ENCODE results near the gene ACP5. TPM values are rescaled to one million over a fixed set of nuclear protein-coding genes. Genes with fewer than 3 reads are reported as not detected.
"Not testable (repeated sequence)": the region's sequence is repeated elsewhere in the genome, so short reads cannot be mapped to it uniquely, and the experiment has no call there.

ACP5 gene
- 10 to 100 TPM; 13.4 to 15.3 TPM for total RNA-seq
- 28.9 TPM for polyA plus RNA-seq (2013, experiment 1 of 2)
- polyA plus RNA-seq (2013, experiment 2 of 2): 23.8 TPM
- total RNA-seq: 1.6 to 57.3 (median 14.0) reads per million in 172 experiments

DNA sequence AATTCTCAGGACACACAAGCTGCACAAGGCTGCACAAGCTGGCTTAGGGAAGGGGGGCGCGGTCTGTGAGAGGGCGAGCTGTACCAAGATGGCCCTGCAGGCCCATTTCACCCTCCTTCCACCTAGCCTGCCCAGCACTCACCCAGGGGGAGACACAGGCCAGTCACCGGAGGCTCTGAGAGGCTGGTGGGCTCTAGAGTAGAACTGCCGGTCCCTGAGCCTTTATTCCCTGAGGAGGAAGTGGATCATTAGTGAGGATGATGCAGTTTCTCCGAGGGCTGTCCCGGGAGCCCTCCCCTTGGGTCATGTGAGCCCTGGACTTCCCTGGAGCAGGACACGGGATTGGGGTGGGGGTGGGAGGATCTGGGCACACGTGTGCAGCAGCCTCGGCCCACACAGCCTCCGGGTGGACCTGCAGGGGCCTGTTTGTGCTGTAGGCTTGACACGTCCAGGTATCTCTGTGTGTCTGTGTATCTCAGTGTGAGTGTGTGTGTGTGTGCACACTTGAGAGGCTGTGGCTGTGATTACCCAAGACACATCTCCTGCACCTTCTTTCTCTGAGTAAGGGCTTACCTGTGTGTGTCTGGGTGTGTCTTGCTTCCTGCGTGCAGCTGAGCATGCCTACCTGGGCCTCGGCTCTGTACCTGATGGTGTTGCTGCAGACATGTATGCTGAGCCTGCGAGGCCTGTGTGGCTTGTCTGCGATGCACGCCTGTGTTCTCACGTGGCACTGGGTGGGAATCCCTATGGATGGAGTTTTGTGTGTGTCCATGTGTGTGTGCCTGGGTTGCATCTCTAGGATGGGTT lies at the start of gene ACP5:
Gene ACP5, minus strand, starts transcription at position 195 of the 807 bp plus-strand sequence. CDS start 328 bp downstream, outside the sequence.
- Mint-ChIP-seq H3K27me3 (no peaks in the 10 kb centered on the region), H3K9me3 (no peaks in the 10 kb centered on the region), H3K4me1 (ENCODE audit: low read depth) (peaks cover 23% of the 10 kb centered on the region), H3K4me3 (peak within 1 kb of the TSS; percentile 87), H3K27ac (peak within 1 kb of the TSS; percentile 86), H3K36me3 (ENCODE audit: low read depth) (peaks cover 11% of the 10 kb centered on the region)
- Histone ChIP-seq H3K4me1 (ENCODE audit: insufficient read depth, low read length) (peaks cover 41% of the 10 kb centered on the region), H3K4me3 (ENCODE audit: low read length) (peak within 1 kb of the TSS; percentile 74), H3K9me3 (ENCODE audit: control insufficient read depth in 1 of 2, insufficient read depth in 1 of 2, low read length in 2 of 2) (no peaks in the 10 kb centered on the region), H3K36me3 (ENCODE audit: insufficient read depth, low read length) (peaks cover 13% of the 10 kb centered on the region), H3K27ac (ENCODE audit: low read depth in 1 of 2, low read length in 2 of 2) (peak within 1 kb of the TSS; percentile 40 to 53), H3K27me3 (ENCODE audit: control insufficient read depth in 1 of 2, insufficient read depth in 2 of 2, low read length in 2 of 2) (no peaks in the 10 kb centered on the region)
- ATAC-seq (ENCODE audit: poor library complexity) (peak; percentile 15), DNase-seq (peak in 2 of 14 experiments; percentile 22 to 28)
- intact Hi-C loops (cut with DNase I, micrococcal nuclease): loop anchor here in 1 of 2 experiments (2.0 kb wide), 1 partner anchor 19 kb away; the partner anchor contains the start of gene ELOF1
- TF ChIP-seq, protein P1, sequence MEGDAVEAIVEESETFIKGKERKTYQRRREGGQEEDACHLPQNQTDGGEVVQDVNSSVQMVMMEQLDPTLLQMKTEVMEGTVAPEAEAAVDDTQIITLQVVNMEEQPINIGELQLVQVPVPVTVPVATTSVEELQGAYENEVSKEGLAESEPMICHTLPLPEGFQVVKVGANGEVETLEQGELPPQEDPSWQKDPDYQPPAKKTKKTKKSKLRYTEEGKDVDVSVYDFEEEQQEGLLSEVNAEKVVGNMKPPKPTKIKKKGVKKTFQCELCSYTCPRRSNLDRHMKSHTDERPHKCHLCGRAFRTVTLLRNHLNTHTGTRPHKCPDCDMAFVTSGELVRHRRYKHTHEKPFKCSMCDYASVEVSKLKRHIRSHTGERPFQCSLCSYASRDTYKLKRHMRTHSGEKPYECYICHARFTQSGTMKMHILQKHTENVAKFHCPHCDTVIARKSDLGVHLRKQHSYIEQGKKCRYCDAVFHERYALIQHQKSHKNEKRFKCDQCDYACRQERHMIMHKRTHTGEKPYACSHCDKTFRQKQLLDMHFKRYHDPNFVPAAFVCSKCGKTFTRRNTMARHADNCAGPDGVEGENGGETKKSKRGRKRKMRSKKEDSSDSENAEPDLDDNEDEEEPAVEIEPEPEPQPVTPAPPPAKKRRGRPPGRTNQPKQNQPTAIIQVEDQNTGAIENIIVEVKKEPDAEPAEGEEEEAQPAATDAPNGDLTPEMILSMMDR (IDR thresholded peaks at IDR 0.05): no peak
- POLR2A ChIA-PET: interaction anchor here (1.0 to 1.4 kb wide), 4 partner anchors 9 to 49 kb away, joined by 3 to 4 read pairs (median 3); partner anchors contain the start of gene ECSIT
- CTCF ChIA-PET: interaction anchor here (0.9 kb wide), 1 partner anchor 16 kb away, joined by 3 read pairs; no protein-coding TSS in a partner anchor

DNA sequence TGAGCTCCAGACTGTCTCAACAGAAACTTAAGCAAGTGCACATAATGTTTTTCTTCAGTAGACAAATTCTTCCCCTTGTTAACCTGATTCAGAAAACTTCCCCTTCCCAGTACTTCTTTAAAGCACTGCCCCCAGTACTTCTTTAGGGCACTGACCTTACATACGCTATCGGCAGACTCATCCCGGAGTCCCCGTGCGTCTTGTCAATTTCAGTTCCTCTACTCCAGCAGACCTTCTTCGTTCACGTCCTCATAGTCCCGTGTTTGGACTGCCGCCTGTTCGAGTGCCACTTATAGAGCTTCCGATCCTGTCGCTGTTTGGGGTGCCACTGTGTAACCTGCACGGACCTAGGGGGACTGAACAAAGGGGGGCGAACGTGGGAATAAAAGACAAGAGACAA lies 48.8 kb upstream of the ACP5 start:
- Mint-ChIP-seq H3K4me3 (no peak overlapping the region), H3K9me3 (no peaks in the 10 kb centered on the region), H3K27ac (no peak overlapping the region), H3K36me3 (ENCODE audit: low read depth) (peaks cover 13% of the 10 kb centered on the region), H3K4me1 (ENCODE audit: low read depth) (peaks cover 10% of the 10 kb centered on the region), H3K27me3 (peaks cover 10% of the 10 kb centered on the region)
- H3K27ac ChIP-seq (ENCODE audit: low read depth in 1 of 2, low read length in 2 of 2): no peak overlapping the region
- CTCF ChIA-PET: no interaction called here
- POLR2A ChIA-PET: no interaction called here
- H3K27me3 ChIP-seq (ENCODE audit: control insufficient read depth in 1 of 2, insufficient read depth in 2 of 2, low read length in 2 of 2): peaks cover 0 to 3% of the 10 kb centered on the region in 2 experiments
- H3K36me3 ChIP-seq (ENCODE audit: insufficient read depth, low read length): no peaks in the 10 kb centered on the region
- no peak overlapping the region for H3K4me3 ChIP-seq (ENCODE audit: low read length)
- H3K9me3 ChIP-seq (ENCODE audit: control insufficient read depth in 1 of 2, insufficient read depth in 1 of 2, low read length in 2 of 2): peaks cover 0 to 12% of the 10 kb centered on the region in 2 experiments
- TF ChIP-seq, protein P1 (IDR thresholded peaks at IDR 0.05): no peak
- intact Hi-C loops (cut with DNase I, micrococcal nuclease): no loop called here
- ATAC-seq (ENCODE audit: poor library complexity) (no peak), DNase-seq (peak in 2 of 14 experiments; percentile 20 to 42)
- H3K4me1 ChIP-seq (ENCODE audit: insufficient read depth, low read length): peaks cover 9% of the 10 kb centered on the region

DNA sequence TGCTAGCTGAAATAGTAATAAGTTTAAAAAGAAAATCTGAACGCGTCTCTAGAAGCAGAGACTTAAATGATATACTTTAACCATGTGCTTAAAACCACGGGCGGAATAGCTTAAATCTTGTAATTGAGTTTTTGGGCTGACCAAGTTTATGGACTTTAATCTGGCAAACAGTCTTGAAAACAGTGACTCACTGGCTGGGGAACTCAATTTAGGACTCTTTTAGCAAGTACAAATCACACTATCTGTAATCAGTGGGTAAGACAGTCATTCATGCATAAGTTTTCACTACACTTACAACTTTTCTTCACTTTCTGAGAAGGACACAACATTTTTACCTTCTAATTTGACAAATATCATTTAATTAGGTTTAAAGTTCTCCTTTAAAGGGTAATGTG lies 46.6 kb upstream of the ACP5 start:
- H3K36me3 ChIP-seq (ENCODE audit: insufficient read depth, low read length): peaks cover 7% of the 10 kb centered on the region
- no peak overlapping the region for H3K27ac ChIP-seq (ENCODE audit: low read depth in 1 of 2, low read length in 2 of 2)
- DNase-seq (no peak), ATAC-seq (ENCODE audit: poor library complexity) (no peak)
- H3K4me1 ChIP-seq (ENCODE audit: insufficient read depth, low read length): peaks cover 9% of the 10 kb centered on the region
- Mint-ChIP-seq H3K4me1 (ENCODE audit: low read depth) (peaks cover 10% of the 10 kb centered on the region), H3K9me3 (no peaks in the 10 kb centered on the region), H3K36me3 (ENCODE audit: low read depth) (peaks cover 34% of the 10 kb centered on the region), H3K27ac (no peak overlapping the region), H3K4me3 (no peak overlapping the region), H3K27me3 (peaks cover 10% of the 10 kb centered on the region)
- peaks cover 4 to 25% of the 10 kb centered on the region in 2 experiments for H3K9me3 ChIP-seq (ENCODE audit: control insufficient read depth in 1 of 2, insufficient read depth in 1 of 2, low read length in 2 of 2)
- H3K27me3 ChIP-seq (ENCODE audit: control insufficient read depth in 1 of 2, insufficient read depth in 2 of 2, low read length in 2 of 2): peaks cover 0 to 3% of the 10 kb centered on the region in 2 experiments
- CTCF ChIA-PET: no interaction called here
- H3K4me3 ChIP-seq (ENCODE audit: low read length): no peak overlapping the region
- intact Hi-C loops (cut with DNase I, micrococcal nuclease): no loop called here
- TF ChIP-seq, protein P1 (IDR thresholded peaks at IDR 0.05): no peak
- POLR2A ChIA-PET: no interaction called here

DNA sequence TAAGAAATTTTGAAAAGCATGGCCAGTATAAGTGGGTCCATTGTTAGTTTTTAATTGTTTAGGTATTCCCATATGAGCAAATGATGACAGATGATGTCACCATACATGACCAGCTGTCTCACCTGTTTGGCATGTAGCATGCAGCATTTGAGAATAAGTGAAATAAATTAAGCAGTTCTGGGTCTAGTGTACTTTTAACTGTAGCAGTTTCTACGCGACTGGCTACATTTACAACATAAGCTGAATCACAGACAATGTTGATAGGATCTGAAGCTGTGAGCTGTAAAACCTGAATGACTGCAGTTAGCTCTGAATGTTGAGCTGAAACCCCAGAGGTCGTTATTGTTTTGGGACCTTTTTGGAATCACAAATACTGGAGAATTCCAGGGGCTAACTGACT lies 45.0 kb upstream of the ACP5 start:
- H3K27ac ChIP-seq (ENCODE audit: low read depth in 1 of 2, low read length in 2 of 2); H3K4me3 Mint-ChIP-seq; H3K27ac Mint-ChIP-seq; H3K4me1 ChIP-seq (ENCODE audit: insufficient read depth, low read length); CTCF ChIA-PET; DNase-seq; intact Hi-C loops (cut with DNase I, micrococcal nuclease); H3K27me3 ChIP-seq (ENCODE audit: control insufficient read depth in 1 of 2, insufficient read depth in 2 of 2, low read length in 2 of 2); ATAC-seq (ENCODE audit: poor library complexity); POLR2A ChIA-PET; H3K9me3 Mint-ChIP-seq; H3K4me3 ChIP-seq (ENCODE audit: low read length): not testable (repeated sequence)
- Histone ChIP-seq H3K9me3 (ENCODE audit: control insufficient read depth in 1 of 2, insufficient read depth in 1 of 2, low read length in 2 of 2) (peaks cover 20 to 26% of the 10 kb centered on the region in 2 experiments), H3K36me3 (ENCODE audit: insufficient read depth, low read length) (peaks cover 15% of the 10 kb centered on the region)
- peaks cover 51% of the 10 kb centered on the region for H3K36me3 Mint-ChIP-seq (ENCODE audit: low read depth)
- peaks cover 10% of the 10 kb centered on the region for H3K27me3 Mint-ChIP-seq
- H3K4me1 Mint-ChIP-seq (ENCODE audit: low read depth): peaks cover 10% of the 10 kb centered on the region
